Lung microvascular endothelial cell (primary cell): ENCODE results near the gene CREB5. TPM values are rescaled to one million over a fixed set of nuclear protein-coding genes. Genes with fewer than 3 reads are reported as not detected.

ENCODE experiments used
- DNase-seq, 2 donors: peaks; one replicate each; pipeline versions ENCODE4 v3.0.0 to v3.0.0-alpha.2; 2010; ENCODE audit warnings: low read depth in 2 of 2
- total RNA-seq: library from RNA; depleted of rRNA; stranded (reverse); fragments of >200 nt; gene quantifications from 2 replicates; pipeline ENCODE4 v1.2.1, GENCODE V29; 2014

The CREB5 gene
- total RNA-seq, 1 donor from 2014 or later: 3.2 TPM

- DNase-seq: no peak
These were observed 62.3 kb downstream of the CREB5 start for GRCh38 chr7:28474640-28475039.

DNA sequence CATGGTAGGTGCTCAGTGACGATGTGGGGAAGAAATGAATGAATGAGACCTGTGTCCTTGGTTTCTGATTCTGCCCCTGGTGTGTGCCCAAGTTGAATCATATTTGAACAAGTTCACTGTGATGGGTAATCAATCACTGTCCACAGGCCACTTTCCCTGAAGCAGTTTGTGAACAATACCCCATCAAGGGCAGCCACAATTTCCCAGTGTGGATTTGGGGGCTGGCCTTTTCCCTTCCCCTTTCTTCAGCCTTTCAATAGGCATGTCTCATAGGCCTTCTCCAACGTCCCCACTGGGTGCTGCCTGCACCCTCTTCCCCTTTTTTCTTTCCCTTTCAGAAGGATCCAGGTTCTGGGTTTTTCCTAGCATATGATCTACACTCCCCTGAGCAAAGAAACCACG lies 64.7 kb downstream of the CREB5 start:
- DNase-seq: no peak

- DNase-seq: no peak
These were observed 66.3 kb downstream of the CREB5 start for GRCh38 chr7:28478656-28479055.

DNA sequence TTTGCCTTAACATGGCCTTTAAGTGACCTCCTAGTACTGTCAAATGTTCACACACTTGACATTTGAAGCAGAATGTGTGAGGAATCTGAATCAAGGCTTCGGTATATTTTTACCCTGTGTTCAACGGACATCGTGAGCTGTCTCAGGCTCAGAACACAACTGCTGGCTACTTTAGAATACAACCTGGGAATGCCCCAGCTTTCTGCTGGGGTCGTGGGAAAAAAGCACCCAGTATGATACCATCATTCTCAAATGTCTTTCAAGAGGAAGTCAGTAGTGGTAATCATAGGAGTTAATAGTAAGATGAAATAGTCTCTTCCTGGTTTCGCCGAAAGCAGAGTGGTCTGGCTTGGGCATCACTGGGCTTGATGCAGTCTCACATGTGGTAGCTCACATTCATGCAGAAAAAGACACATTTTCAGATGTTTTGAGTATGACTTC lies 67.2 kb downstream of the CREB5 start:
- no peak for DNase-seq

DNA sequence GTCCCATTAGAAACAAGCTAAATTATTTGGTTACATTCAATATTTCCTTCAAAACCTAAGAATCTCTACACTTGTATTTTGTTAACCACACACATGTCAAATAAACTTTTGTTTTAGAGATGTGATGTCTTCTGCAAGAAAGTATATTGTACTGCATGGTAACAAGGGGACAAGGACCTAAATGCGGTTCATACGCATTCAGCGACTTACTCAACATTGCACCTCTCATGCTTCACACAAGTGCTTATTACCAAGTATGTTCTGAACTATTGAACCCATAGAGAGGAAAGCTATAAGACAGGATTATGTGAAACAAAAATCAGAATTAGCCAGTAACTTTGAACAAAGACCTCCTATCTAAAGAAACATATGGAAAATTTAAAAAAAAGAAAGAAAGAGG lies 68.3 kb downstream of the CREB5 start:
- DNase-seq: no peak

DNA sequence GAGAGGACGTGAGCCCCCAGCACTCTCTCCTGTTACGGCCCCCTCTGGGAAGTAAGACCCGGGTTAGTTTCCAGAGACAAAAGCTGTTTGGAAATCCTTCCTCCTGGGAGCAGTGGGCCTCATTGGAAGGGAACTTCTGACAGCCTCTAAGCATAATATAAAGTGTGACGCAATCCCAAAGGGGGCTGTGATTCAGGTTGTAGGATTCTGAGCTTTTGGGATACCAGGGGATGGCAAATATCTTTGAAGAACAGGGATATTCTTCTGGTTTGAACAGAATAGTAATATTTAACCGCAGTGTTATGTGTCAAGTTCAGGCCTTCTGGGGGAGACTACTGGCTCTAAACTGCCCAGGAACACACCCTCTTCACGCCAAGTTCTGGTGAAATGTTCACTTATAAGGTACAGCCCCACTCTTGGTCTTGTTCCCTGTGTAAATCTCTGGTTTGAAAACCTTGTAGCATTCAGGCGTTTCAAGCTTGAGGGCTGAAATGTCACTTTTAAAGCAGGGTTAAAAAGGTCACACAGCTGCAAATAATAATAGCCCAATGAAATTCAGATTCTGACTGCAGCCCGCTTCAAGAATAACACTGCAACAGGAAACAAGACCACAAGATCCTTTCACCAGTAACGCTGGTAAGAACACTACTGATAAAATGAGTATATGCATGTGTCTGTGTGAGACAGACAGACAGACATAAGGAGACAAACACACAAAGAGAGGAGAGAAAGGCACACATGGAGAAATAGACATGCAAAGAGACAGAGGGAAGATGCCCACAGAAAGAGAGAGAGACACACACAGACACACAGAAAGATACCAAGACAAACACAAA lies 69.0 kb downstream of the CREB5 start:
- DNase-seq: no peak

DNA sequence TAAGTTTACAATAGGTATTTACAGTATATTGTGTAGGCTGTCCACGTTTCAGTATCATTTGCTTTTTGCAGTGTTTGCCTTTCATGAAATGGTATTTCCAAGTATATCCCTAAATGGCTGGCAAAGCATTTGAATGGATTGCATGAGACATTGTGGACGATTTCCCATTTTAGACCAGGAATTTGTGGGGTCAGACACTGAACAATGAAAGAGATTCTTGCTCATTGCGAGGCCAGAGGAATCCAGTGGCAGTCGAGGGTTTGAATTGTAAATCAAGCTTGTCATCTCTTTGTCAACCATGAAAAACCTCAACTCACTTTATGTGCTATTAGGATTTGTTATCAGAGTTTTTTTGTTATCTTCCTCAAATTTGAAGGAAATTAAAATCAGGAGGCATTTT lies 70.8 kb downstream of the CREB5 start:
- DNase-seq: no peak

GRCh38 chr7:28483908-28484605 lies 71.7 kb downstream of the CREB5 start:
- no peak for DNase-seq

DNA sequence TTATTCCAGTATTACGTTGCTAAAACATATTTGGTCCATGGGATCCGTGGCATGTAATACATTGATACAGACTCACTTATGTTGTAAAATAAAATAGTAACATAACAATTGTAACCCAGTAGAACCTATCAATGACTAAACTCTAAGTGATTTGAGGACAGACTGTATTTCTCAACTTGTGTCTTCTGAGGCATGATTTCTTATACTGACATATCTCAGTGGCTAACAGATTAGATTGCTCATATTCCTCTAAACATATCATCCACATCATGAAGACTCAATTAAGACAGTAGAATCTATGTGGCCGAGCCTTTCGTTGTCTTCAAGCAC lies 72.3 kb downstream of the CREB5 start:
- no peak for DNase-seq

DNA sequence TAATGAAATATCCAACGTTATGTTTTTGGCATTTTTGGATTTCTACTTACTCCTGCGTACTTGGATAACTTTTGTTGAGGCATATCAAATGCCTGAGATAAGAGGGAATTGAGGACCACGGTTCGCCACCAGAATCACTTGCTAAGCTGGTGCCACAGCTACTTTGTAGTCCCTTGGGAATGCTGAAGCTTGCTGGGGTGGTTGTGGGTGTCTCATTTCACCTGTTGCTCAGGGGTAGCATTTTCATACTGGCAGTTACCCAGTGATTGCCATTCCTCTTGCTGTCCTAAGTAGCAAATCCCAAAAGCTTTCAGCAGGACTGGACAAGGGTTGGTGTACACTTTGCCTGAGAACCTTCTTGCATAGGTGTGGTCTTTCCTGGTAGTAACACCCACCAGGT lies 75.2 kb downstream of the CREB5 start:
- DNase-seq: no peak

- no peak for DNase-seq
These were observed 75.9 kb downstream of the CREB5 start for GRCh38 chr7:28488061-28488791.

DNA sequence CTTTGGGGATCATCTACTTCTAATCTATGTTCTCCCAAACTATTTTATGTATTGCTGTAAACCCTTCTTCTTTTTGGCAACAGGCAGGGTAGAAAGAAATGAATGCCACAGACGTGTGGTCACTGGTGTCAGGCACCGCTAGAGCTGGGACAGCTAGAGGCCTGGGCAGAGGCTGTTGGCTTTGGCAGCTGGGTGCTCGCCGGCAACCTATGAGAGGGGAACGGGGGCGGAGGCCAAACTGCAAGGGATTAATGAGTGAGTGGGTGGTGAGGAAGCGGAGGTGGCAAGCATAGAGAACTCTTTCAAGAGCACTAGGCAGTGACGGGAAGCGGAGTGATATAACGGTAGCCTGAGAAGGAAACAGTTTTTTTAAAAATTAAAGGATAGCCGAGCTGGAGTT lies 78.5 kb downstream of the CREB5 start:
- no peak for DNase-seq

DNA sequence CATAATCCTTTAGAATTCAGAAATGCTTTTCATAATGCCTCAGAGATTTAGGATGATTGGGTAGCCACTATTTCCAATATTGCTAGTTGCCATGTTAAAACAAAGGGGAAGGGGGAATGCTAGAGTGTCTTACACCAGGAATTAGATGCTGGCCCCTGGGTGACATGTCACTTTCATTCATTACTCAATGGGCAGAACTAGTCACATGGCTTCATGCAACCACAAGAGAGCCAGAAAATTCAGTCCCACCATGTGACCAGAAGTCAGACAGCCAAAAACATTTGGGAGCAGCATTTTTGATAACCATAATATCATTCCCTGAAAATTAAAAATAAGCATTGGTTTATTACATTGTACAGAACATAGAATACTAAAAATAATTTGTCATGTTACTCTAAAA lies 81.2 kb downstream of the CREB5 start:
- DNase-seq: no peak

DNA sequence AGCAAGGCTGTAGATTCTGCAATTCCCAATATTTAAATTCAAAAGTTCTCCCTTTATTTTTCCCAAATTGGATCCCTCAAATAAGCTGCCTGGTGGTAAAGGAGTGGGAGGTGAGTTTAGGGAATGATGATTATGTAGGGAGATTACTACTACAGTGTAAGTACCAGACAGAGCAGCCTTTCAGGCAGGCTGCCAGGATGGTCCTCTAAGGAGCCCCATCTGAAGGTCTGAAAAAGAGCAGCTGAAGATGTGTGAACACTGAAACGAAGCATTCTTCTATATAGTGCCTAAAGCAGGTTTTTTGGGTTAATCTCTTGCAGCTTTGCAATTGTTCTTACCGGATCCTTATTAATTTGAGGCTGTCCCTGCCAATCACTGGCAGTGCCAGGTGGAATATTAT lies 84.7 kb downstream of the CREB5 start:
- no peak for DNase-seq

GRCh38 chr7:28498636-28499035 lies 86.3 kb downstream of the CREB5 start:
- DNase-seq: no peak

- DNase-seq: no peak
These were observed 87.8 kb downstream of the CREB5 start for GRCh38 chr7:28500138-28500537.

DNA sequence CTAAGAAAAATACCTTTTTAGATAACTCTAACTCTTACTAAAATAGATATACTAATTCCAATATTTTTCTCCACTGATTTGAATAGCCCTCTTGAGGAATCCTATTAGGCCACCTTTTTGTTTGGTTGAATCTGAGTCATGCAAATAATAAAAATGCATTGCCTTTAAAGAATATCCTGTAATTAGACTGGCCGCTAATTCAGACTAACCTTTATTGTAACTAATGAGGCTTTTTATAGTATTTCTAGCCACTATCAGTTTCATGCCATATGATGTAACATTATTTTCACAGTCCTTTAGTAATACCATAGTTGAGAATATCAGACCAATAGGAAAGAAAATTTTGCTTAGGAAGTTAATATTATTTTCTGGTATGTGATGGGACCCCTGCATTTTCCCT lies 90.1 kb downstream of the CREB5 start:
- DNase-seq: no peak

DNA sequence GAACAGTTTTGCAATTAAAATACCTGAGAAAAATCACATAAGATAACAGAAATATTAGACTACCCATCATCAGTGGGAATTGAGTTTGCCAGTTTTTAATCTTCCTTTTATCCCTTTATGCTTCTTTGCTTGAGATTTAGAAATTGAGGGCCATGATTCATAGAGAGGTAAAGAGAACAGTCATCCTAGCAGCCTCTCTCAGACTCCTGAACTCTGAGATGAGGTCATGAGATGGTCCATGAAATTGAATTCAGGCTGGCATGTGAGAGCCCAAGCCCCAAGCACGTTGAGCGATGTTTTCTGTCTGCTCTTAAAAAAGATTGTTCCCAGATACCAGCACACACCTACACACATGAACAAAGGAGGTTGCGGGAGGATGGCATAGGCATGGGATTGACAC lies 91.1 kb downstream of the CREB5 start:
- no peak for DNase-seq

GRCh38 chr7:28505014-28505413 lies 92.7 kb downstream of the CREB5 start:
- no peak for DNase-seq

- DNase-seq: no peak
These were observed 93.5 kb downstream of the CREB5 start for GRCh38 chr7:28505867-28506266.

DNA sequence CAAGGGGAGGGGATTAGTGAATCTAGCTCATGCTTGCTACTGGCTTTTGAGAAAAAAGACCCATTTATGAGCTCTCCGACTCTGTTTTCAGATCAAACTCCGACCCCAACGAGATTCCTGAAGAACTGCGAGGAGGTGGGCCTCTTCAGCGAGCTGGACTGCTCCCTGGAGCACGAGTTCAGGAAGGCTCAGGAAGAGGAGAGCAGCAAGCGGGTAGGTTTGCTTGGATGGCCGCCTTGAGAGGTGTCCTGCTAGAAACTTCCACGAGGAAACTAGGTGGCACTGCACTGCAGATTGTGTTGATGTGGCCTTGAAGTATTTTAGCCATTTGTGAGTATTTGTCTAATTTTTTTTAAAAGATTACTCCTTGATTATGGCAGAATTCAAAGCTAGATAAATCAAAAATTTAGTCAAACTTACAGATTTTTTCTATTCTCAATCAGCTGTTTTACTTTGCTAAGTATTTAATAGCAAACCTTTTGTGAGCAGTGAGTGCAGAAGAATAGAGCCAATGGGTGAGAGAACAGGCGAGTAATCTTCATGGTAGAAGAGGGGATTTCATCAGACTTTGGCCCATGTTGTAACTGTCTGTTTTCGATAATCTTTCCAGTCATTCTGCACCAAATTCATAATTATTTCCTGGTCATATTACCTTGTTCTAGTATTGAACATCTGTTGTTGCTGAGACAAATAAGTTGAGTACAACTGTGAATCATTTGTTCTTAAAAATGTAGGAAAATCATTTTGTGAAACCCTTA lies 95.4 kb downstream of the CREB5 start:
- no peak for DNase-seq
